ENCODE results near the gene TMEM14C. TPM values are rescaled to one million over a fixed set of nuclear protein-coding genes. Genes with fewer than 3 reads are reported as not detected.

The TMEM14C gene
- total and polyA plus RNA-seq, 8 donors: 25.4 to 79.0 (median 38.0) TPM

DNA sequence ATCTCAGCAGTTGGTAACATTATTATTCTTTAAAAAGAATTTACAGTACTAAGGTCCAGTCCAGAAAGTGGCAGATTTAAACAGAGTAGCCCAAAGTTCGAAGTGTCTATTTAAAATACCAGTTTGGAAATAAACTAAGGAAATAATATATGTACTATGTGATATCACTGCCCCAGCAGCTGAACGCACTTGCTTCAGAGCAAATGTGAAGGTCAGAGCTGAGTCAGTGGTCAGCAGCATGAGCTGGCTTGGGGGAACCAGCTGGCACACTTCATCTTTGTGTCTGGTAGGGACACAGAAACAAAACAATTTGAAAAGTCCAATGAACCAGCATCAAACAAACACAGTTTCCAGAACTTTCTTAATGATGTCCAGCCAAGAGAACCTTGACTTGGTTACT lies 40.1 kb downstream of the TMEM14C start:
- TF ChIP-seq, protein P1, sequence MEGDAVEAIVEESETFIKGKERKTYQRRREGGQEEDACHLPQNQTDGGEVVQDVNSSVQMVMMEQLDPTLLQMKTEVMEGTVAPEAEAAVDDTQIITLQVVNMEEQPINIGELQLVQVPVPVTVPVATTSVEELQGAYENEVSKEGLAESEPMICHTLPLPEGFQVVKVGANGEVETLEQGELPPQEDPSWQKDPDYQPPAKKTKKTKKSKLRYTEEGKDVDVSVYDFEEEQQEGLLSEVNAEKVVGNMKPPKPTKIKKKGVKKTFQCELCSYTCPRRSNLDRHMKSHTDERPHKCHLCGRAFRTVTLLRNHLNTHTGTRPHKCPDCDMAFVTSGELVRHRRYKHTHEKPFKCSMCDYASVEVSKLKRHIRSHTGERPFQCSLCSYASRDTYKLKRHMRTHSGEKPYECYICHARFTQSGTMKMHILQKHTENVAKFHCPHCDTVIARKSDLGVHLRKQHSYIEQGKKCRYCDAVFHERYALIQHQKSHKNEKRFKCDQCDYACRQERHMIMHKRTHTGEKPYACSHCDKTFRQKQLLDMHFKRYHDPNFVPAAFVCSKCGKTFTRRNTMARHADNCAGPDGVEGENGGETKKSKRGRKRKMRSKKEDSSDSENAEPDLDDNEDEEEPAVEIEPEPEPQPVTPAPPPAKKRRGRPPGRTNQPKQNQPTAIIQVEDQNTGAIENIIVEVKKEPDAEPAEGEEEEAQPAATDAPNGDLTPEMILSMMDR (IDR thresholded peaks at IDR 0.05): no peak
- Histone ChIP-seq H3K27me3 (no peaks in the 10 kb centered on the region), H3K36me3 (no peaks in the 10 kb centered on the region), H3K4me3 (no peak overlapping the region), H3K4me1 (no peaks in the 10 kb centered on the region), H3K27ac (no peak overlapping the region), H3K9me3 (no peaks in the 10 kb centered on the region)
- 83 to 84% methylated on average over 2 of the region's 2 CpGs for WGBS, 2 donors
- DNase-seq (no peak), FAIRE-seq (no peak), ATAC-seq (no peak)
- intact Hi-C loops (cut with DNase I): no loop called here

DNA sequence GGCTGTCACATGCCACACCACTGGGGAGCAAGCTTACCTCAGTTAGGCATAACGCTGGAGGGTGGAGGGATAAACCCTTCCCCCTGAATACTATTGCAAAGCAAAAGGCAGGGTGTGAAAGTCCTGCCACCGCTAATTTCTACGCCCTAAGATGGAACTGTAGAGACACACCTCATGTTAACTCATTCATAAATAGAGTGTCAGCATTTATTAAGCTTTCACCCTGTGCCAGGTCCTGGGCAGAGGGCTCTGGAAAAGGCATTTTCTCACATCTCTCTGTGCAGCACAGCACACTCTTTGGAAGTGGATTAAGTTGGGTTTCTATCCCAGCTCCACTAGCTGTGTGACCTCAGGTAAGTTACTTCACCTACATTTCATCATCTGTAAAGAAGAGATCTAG lies 46.5 kb downstream of the TMEM14C start:
- H3K27ac ChIP-seq: no peak overlapping the region
- H3K4me3 ChIP-seq: no peak overlapping the region
- FAIRE-seq (no peak), ATAC-seq (no peak), DNase-seq (no peak)
- 93 to 95% methylated on average over 3 of the region's 3 CpGs for WGBS, 2 donors
- intact Hi-C loops (cut with DNase I): no loop called here
- TF ChIP-seq, protein P1 (IDR thresholded peaks at IDR 0.05): no peak
- H3K9me3 ChIP-seq: no peaks in the 10 kb centered on the region
- H3K36me3 ChIP-seq: no peaks in the 10 kb centered on the region
- H3K27me3 ChIP-seq: no peaks in the 10 kb centered on the region
- H3K4me1 ChIP-seq: no peaks in the 10 kb centered on the region

DNA sequence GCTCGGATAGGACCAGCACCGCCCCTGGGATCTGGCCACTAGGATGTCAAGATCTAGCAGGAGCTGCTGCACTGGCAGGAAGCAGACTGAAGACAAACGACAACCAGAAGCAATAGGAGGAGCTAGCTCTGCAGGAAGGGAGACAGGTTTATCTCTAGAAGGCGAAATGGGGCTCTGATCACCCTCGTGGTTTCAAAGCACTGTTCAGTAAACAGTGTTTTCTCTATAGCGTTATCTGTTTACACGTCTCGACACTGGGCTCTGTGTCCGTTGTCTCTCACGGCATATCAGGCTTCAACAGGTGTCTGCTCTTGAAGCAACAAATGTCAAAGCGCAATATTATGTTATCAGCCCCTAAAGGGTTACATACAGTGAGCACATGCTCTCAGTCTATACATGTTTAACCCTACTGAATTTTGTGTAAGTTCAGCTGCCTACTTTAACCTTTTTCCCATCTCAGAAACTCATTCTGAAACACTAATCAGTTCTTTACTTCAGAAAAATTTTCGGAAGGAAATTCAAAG lies 48.6 kb downstream of the TMEM14C start:
- intact Hi-C loops (cut with DNase I): no loop called here
- no peak for FAIRE-seq
- ATAC-seq: no peak

DNA sequence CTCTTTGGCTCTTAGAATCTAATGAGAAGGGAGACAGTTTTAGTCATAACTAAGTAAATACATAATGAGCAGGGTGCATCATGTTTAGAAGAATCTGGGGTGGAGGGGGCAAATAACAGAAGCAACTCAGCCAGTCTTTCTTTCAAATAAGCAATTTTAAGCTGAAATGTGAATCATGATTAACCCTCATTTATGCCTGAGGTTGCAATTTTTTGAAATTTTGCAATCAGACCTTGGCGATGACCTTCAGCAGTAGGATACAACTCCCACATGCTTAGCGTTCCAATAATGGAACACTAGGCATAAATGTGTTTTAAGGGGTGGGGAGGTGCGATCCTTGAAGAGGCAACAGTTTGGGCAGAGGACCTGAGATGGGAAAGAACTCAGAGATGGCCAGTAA lies 55.4 kb downstream of the TMEM14C start:
- H3K27me3 ChIP-seq: no peaks in the 10 kb centered on the region
- no peak overlapping the region for H3K4me3 ChIP-seq
- TF ChIP-seq, protein P1 (IDR thresholded peaks at IDR 0.05): no peak
- FAIRE-seq (no peak), ATAC-seq (no peak), DNase-seq (no peak)
- H3K36me3 ChIP-seq: no peaks in the 10 kb centered on the region
- no peaks in the 10 kb centered on the region for H3K4me1 ChIP-seq
- 77 to 88% methylated on average over 3 of the region's 3 CpGs for WGBS, 2 donors
- H3K27ac ChIP-seq: no peak overlapping the region
- intact Hi-C loops (cut with DNase I): no loop called here
- H3K9me3 ChIP-seq: no peaks in the 10 kb centered on the region

More for the DNA sequence above, 48.6 kb downstream of the TMEM14C start:
- 55 to 58% methylated on average over 12 of the region's 12 CpGs for WGBS, 2 donors
- Histone ChIP-seq H3K4me3 (no peak overlapping the region), H3K9me3 (no peaks in the 10 kb centered on the region), H3K27me3 (no peaks in the 10 kb centered on the region), H3K4me1 (no peaks in the 10 kb centered on the region), H3K27ac (no peak overlapping the region), H3K36me3 (no peaks in the 10 kb centered on the region)
- no peak for DNase-seq
- TF ChIP-seq, protein P1 (IDR thresholded peaks at IDR 0.05): no peak

DNA sequence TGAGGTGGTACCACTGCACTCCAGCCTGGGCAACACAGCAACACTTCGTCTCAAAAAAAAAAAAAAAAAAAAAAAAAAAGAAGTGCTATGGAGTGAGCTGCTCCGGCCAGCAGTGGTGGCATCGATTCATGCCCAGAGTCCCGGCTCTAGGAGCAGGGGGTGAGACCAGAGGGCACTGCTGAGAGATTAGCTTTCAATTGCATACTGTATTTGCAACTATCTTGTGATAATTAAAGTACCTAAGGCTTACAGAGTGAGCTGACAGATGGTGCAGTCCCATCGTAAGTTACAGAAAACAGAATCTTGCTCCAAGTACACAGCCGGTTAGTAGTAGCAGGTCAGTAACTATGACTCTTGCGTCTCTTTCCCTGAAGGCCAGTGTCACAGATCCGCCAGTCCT lies 56.2 kb downstream of the TMEM14C start:
- intact Hi-C loops (cut with DNase I): no loop called here
- FAIRE-seq (no peak), ATAC-seq (no peak), DNase-seq (no peak)
- TF ChIP-seq, protein P1 (IDR thresholded peaks at IDR 0.05): no peak
- no peaks in the 10 kb centered on the region for H3K27me3 ChIP-seq
- H3K36me3 ChIP-seq: no peaks in the 10 kb centered on the region
- H3K4me1 ChIP-seq: no peaks in the 10 kb centered on the region
- 91 to 93% methylated on average over 8 of the region's 8 CpGs for WGBS, 2 donors
- H3K27ac ChIP-seq: no peak overlapping the region
- H3K4me3 ChIP-seq: no peak overlapping the region
- H3K9me3 ChIP-seq: no peaks in the 10 kb centered on the region

Other genes with a start within 250 kb of the TMEM14C start
- 1 to 10 TPM; 1.5 to 8.3 (median 2.8) TPM for gene GCNT2, start 201.7 kb upstream of the TMEM14C start, total RNA-seq
- gene GCNT2, start 201.7 kb upstream of the TMEM14C start, polyA plus RNA-seq: 1 to 10 TPM in 1 of 2 donors, under 1 TPM in 1; 0.91 to 1.5 TPM
- 1 to 10 TPM in 2 of 6 donors, under 1 TPM in 4; 0.62 to 2.4 (median 0.95) TPM for gene C6orf52, start 28.5 kb upstream of the TMEM14C start, total RNA-seq
- gene C6orf52, start 28.5 kb upstream of the TMEM14C start, polyA plus RNA-seq: 1 to 10 TPM in 1 of 2 donors, under 1 TPM in 1; 0.80 to 2.7 TPM
- gene PAK1IP1, start 28.1 kb upstream of the TMEM14C start, total RNA-seq: 1 to 10 TPM; 2.4 to 7.3 (median 5.2) TPM
- 1 to 10 TPM; 3.4 to 6.6 TPM for gene PAK1IP1, start 28.1 kb upstream of the TMEM14C start, polyA plus RNA-seq
- 10 to 100 TPM; 25.9 to 39.0 (median 33.5) TPM for gene TMEM14B, start 24.7 kb downstream of the TMEM14C start, total RNA-seq
- gene TMEM14B, start 24.7 kb downstream of the TMEM14C start, polyA plus RNA-seq: 10 to 100 TPM; 37.0 to 52.1 TPM
- gene MAK, start 115.5 kb downstream of the TMEM14C start, total RNA-seq: under 1 TPM; 0.05 to 0.25 (median 0.09) TPM
- gene MAK, start 115.5 kb downstream of the TMEM14C start, polyA plus RNA-seq: under 1 TPM; 0.08 to 0.33 TPM
- not detected for gene GCM2, start 159.0 kb downstream of the TMEM14C start, total RNA-seq
- gene GCM2, start 159.0 kb downstream of the TMEM14C start, polyA plus RNA-seq: not detected
- gene SYCP2L, start 164.0 kb downstream of the TMEM14C start, total RNA-seq: 1 to 10 TPM; 1.1 to 1.9 (median 1.4) TPM
- gene SYCP2L, start 164.0 kb downstream of the TMEM14C start, polyA plus RNA-seq: 1 to 10 TPM; 1.1 to 2.3 TPM